AG04450 (cell line): ENCODE results near the gene PLP2. TPM values are rescaled to one million over a fixed set of nuclear protein-coding genes. Genes with fewer than 3 reads are reported as not detected.

Experiments
- CTCF ChIA-PET: fragments of 300-600, 350-600 bp; formaldehyde crosslinking; extraction: SDS; loops from one replicate; lab custom pipeline; 2022; ENCODE audit warnings: antibody characterized with exemption, inconsistent platforms; lab: Charles Lee
- POLR2A ChIA-PET: fragments of 350-600 bp; formaldehyde crosslinking; extraction: SDS; loops from one replicate; lab custom pipeline; 2021; ENCODE audit warnings: antibody characterized with exemption, inconsistent platforms; lab: Yijun Ruan, JAX
- DNase-seq: peaks from one replicate; pipeline ENCODE4 v3.0.0-alpha.2; 2011; ENCODE audit warnings: low read depth, low spot score
- H3K27ac ChIP-seq: one replicate; pipeline ENCODE4 v1.5.1; 2012; ENCODE audit warnings: low read depth, low read length, control low read depth
- H3K27me3 ChIP-seq: one replicate; pipeline ENCODE4 v1.6.0; 2012; ENCODE audit warnings: low read length; ENCODE audit not compliant: control insufficient read depth, insufficient read depth
- H3K4me3 ChIP-seq: 2 replicates; pipeline ENCODE4 v1.5.1; 2011; ENCODE audit warnings: mild to moderate bottlenecking, low read depth, low read length, control low read depth
- H3K9me3 ChIP-seq: 2 replicates; pipeline ENCODE4 v1.5.1; 2012; ENCODE audit warnings: low read length; ENCODE audit not compliant: control insufficient read depth, insufficient read depth
- polyA plus RNA-seq: library from polyadenylated mRNA; depleted of rRNA; stranded (reverse); fragments of >200 nt; gene quantifications from 2 replicates; pipeline ENCODE4 v1.2.3, GENCODE V29; 2011
- TF ChIP-seq, protein P1 (sequence below): IDR thresholded peaks from 2 replicates; pipeline ENCODE4 v1.5.1; 2011; ENCODE audit warnings: low read depth, low read length, control low read depth, inconsistent platforms

PLP2 gene
- polyA plus RNA-seq, 1 experiment, result 66.7 TPM

DNA sequence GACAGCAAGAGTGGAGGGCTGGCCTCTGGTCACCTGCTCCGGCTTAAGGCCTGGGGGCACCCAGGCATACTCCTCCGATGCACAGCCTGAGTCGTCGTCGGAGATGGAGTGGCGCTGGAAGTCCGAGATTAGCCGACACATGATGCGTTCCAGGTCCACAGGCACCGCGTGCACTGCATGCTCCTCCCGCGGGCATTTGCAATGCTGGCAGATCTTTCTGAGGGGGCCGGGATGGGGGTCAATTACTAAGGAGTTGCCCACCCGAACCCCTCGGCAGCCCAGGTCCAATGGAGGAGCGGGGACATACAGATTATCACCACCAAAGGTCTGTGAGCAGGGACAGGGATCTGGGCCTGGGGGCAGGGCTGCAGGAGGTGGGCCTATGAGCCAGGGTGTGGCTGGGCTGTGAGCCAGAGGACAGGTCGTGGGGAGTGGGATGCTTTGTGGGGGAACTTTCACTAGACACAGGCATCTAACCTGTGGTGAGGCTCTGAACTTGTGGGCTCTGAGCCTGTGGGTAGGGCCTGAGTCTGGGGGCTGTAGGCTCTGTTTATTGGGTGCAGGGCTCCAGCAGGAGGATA lies 12.1 kb downstream of the PLP2 start:
- Histone ChIP-seq H3K4me3 (peak overlapping the region; percentile 34), H3K27me3 (no peaks in the 10 kb centered on the region), H3K27ac (no peak overlapping the region), H3K9me3 (no peaks in the 10 kb centered on the region)
- POLR2A ChIA-PET, result interaction anchor here (0.8 to 1.0 kb wide), 2 partner anchors 17 to 29 kb away, joined by 3 to 4 read pairs; no protein-coding TSS in a partner anchor
- DNase-seq, result no peak
- TF ChIP-seq, protein P1, sequence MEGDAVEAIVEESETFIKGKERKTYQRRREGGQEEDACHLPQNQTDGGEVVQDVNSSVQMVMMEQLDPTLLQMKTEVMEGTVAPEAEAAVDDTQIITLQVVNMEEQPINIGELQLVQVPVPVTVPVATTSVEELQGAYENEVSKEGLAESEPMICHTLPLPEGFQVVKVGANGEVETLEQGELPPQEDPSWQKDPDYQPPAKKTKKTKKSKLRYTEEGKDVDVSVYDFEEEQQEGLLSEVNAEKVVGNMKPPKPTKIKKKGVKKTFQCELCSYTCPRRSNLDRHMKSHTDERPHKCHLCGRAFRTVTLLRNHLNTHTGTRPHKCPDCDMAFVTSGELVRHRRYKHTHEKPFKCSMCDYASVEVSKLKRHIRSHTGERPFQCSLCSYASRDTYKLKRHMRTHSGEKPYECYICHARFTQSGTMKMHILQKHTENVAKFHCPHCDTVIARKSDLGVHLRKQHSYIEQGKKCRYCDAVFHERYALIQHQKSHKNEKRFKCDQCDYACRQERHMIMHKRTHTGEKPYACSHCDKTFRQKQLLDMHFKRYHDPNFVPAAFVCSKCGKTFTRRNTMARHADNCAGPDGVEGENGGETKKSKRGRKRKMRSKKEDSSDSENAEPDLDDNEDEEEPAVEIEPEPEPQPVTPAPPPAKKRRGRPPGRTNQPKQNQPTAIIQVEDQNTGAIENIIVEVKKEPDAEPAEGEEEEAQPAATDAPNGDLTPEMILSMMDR, result no peak
- CTCF ChIA-PET, result interaction anchor here (1.1 to 1.2 kb wide), 2 partner anchors 9 to 20 kb away, joined by 3 to 9 read pairs; no protein-coding TSS in a partner anchor

DNA sequence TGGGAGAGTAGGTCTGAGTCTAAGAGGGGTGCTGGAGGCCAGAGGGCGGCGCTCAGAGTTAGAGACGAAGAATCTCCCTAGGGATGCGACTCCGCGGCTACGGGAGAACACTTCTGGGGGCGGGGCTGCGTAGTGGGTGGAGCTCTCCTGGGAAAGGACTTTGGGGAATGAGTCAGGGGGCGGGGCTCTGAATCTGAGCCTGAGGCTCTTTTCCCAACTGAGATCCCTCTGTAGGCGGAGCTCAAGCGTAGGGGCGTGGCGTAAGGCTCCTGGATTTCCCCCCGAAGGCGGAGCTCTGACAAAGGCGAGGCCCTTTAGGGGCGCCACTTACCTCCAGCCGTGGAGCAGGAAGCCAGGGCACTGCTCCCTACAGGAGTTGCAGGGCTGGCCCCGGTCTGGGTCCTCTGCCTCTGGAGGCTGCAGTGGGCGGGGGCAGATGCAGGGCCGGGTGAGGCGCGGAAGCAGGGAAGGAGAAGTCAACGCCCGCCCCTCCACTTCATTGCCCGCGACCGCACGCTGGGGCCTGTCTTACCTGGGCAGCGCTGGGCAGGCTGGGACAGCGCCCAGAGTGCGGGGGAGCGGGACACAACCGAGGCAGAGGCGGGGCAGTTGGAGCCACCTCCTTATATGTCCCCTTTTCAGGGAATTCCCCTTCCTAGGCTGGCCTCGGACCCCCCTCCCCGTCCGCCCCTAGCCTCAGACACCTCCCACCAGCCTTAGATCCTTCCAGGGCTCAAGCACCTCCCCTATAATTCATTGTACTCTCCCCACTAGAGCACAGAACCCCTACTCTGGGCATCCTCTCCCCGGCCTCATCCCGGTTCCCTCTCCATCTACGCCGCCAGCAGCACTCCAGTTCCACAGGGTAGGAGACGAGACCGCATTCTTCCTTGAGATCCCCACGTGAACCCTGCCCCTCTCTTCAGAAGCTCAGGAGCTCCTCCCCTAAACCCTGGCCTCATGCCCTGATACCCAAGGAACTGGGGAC lies 12.9 kb downstream of the PLP2 start:
- TF ChIP-seq, protein P1, result no peak
- Histone ChIP-seq H3K27me3 (no peaks in the 10 kb centered on the region), H3K4me3 (peak overlapping the region; percentile 69), H3K9me3 (no peaks in the 10 kb centered on the region), H3K27ac (no peak overlapping the region)
- POLR2A ChIA-PET, result interaction anchor here (0.8 to 1.0 kb wide), 2 partner anchors 18 to 30 kb away, joined by 3 to 4 read pairs; no protein-coding TSS in a partner anchor
- no peak for DNase-seq
- CTCF ChIA-PET, result interaction anchor here (1.1 to 1.2 kb wide), 2 partner anchors 8 to 21 kb away, joined by 3 to 9 read pairs; no protein-coding TSS in a partner anchor

DNA sequence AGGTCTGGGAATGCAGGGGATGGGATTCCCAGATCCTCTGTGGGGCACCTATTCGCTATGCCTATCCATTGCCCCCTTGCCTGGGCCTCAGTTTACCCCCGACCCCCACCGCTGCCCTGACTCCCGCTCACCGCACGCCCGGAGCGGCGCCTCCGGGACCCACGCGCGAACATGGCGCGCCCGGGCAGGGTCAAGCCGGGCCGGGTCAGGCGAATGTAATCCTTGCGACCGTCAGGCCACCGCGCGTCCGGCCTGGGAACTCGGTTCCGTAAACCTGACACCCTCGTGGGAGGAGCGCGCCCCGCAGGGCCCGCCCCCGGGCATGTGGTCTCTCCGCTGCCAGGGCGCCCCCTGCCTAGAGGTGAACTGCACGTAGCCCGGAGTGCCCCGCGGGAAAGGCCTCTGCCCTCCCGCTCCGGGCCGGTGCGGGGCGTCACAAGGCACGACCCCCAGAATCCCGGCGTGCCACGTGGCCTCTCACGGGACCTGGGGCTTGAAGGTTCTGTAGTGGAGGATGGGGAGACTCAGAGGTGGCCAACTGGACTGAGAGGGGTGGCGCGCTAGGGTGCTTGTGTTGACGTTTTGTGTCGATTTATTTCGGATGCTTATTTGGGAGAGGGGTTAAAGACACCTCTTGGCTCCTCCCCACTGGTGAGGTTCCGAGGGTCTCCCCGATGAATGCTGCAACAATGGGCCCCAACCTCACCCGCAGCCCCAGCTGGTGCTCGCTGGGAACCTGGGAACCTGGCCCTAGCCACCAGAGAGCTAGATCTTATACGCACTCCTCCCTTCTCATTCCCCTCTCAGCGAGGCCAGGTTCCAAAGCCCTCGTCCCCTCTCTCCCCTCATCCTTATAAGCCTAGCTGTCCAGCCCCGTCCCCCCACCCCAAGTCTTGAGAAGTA lies 14.7 kb downstream of the PLP2 start, which contains the start of gene PRICKLE3:
PRICKLE3 (minus strand) TSS at position 249 of the 903 bp plus-strand sequence; CDS start at position 173, 76 bp downstream.
- H3K27me3 ChIP-seq, result no peaks in the 10 kb centered on the region
- H3K9me3 ChIP-seq, result no peaks in the 10 kb centered on the region
- POLR2A ChIA-PET, result no interaction called here
- no peak for DNase-seq
- H3K4me3 ChIP-seq, result peak within 1 kb of the TSS; percentile 69
- no peak within 1 kb of the TSS for H3K27ac ChIP-seq
- TF ChIP-seq, protein P1, result peak; percentile 30; the same call in 1 of the 2 replicates
- CTCF ChIA-PET, result interaction anchor here (1.1 kb wide), 1 partner anchor 23 kb away, joined by 3 read pairs; no protein-coding TSS in a partner anchor

DNA sequence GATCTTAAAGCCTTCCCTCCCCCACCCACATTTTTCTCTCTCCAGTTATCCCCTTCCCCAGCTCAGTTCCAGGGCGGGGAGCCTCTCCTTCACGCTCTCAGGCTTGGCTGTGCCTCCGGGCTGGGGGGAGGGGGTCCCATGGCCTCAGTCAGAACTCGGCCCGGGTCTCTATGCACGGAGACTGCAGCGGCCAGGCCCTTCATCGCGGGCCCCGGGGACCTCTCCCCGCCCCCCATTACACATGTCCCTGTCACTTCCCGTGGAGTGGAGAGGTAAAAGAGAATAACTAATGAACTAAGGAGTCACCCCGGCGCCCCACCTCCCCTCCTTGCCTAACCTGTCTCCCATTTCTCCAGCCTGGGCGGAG lies 15.3 kb downstream of the PLP2 start:
- H3K4me3 ChIP-seq, result no peak overlapping the region
- no peak overlapping the region for H3K27ac ChIP-seq
- H3K9me3 ChIP-seq, result no peaks in the 10 kb centered on the region
- TF ChIP-seq, protein P1, result no peak
- CTCF ChIA-PET, result interaction anchor here (1.1 kb wide), 1 partner anchor 23 kb away, joined by 3 read pairs; no protein-coding TSS in a partner anchor
- POLR2A ChIA-PET, result no interaction called here
- no peak for DNase-seq
- H3K27me3 ChIP-seq, result no peaks in the 10 kb centered on the region
